ENCODE results near the gene AEN.

Gene AEN

GRCh38 chr15:88624971-88625490, 3.9 kb downstream of the AEN start:
- DNase-seq (ENCODE audit: low read depth): no peak
- H3K4me3 ChIP-seq (replicated peaks; ENCODE audit: low read depth, low read length): no peak overlapping the region
- no peak for TF ChIP-seq CTCF (IDR thresholded peaks at IDR 0.05; ENCODE audit: low read length, missing control alignments)

GRCh38 chr15:88625943-88626741, 5.0 kb downstream of the AEN start:
- no peak overlapping the region for H3K4me3 ChIP-seq (replicated peaks; ENCODE audit: low read depth, low read length)
- TF ChIP-seq CTCF (IDR thresholded peaks at IDR 0.05; ENCODE audit: low read length, missing control alignments): no peak
- no peak for DNase-seq (ENCODE audit: low read depth)

- TF ChIP-seq CTCF (IDR thresholded peaks at IDR 0.05; ENCODE audit: low read length, missing control alignments): no peak
- DNase-seq (ENCODE audit: low read depth): no peak
- H3K4me3 ChIP-seq (replicated peaks; ENCODE audit: low read depth, low read length): no peak overlapping the region
Observed at GRCh38 chr15:88627463-88627862, 6.3 kb downstream of the AEN start.

- TF ChIP-seq CTCF (IDR thresholded peaks at IDR 0.05; ENCODE audit: low read length, missing control alignments): no peak
- no peak for DNase-seq (ENCODE audit: low read depth)
- no peak overlapping the region for H3K4me3 ChIP-seq (replicated peaks; ENCODE audit: low read depth, low read length)
Observed at GRCh38 chr15:88628018-88628654, 7.0 kb downstream of the AEN start.

- TF ChIP-seq CTCF (IDR thresholded peaks at IDR 0.05; ENCODE audit: low read length, missing control alignments): no peak
- H3K4me3 ChIP-seq (replicated peaks; ENCODE audit: low read depth, low read length): no peak overlapping the region
- DNase-seq (ENCODE audit: low read depth): no peak
Observed at GRCh38 chr15:88629071-88629470, 7.9 kb downstream of the AEN start.

- no peak for DNase-seq (ENCODE audit: low read depth)
- TF ChIP-seq CTCF (IDR thresholded peaks at IDR 0.05; ENCODE audit: low read length, missing control alignments): no peak
- no peak overlapping the region for H3K4me3 ChIP-seq (replicated peaks; ENCODE audit: low read depth, low read length)
Observed at GRCh38 chr15:88630141-88630721, 9.1 kb downstream of the AEN start.
